ENCODE results near the gene DCXR. TPM values are rescaled to one million over a fixed set of nuclear protein-coding genes. Genes with fewer than 3 reads are reported as not detected.

Gene DCXR
- polyA plus RNA-seq, 5 donors = 57.7 to 99.0 (median 67.4) TPM

- DNase-seq = no peak
Measured at GRCh38 chr17:82000803-82001570, 36.5 kb downstream of the DCXR start.

GRCh38 chr17:81999976-82000802 is 37.3 kb downstream of the DCXR start:
- no peak for DNase-seq

GRCh38 chr17:81999587-81999975 is 37.9 kb downstream of the DCXR start:
- no peak for DNase-seq

- no peak for DNase-seq
Measured at GRCh38 chr17:81998691-81999438, 38.6 kb downstream of the DCXR start.

GRCh38 chr17:81998212-81998611 is 39.3 kb downstream of the DCXR start:
- DNase-seq = no peak

GRCh38 chr17:81996757-81997441 is 40.6 kb downstream of the DCXR start:
- no peak for DNase-seq

- no peak for DNase-seq
Measured at GRCh38 chr17:81996232-81996756, 41.2 kb downstream of the DCXR start.

- DNase-seq = no peak
Measured at GRCh38 chr17:81995463-81996231, 41.9 kb downstream of the DCXR start.

- DNase-seq = peak in 1 of 2 donors; percentile 54
Measured at GRCh38 chr17:81994593-81995462, 42.7 kb downstream of the DCXR start.

GRCh38 chr17:81993729-81994592 is 43.5 kb downstream of the DCXR start:
- DNase-seq = no peak

- DNase-seq = no peak
Measured at GRCh38 chr17:81992306-81993102, 45.0 kb downstream of the DCXR start.

GRCh38 chr17:81991684-81992305 is 45.7 kb downstream of the DCXR start:
- DNase-seq = peak in 1 of 2 donors; percentile 71

GRCh38 chr17:81990836-81991683 is 46.4 kb downstream of the DCXR start:
- no peak for DNase-seq

GRCh38 chr17:81987161-81987770 is 50.2 kb downstream of the DCXR start:
- DNase-seq = no peak

- no peak for DNase-seq
Measured at GRCh38 chr17:81986606-81987005, 50.9 kb downstream of the DCXR start.

All from right lung (tissue), 5 donors.